HEK293 (cell line): Measurements from ENCODE around the gene ATP2B3.
A peak's percentile ranks its signal among the peaks of the same experiment; 100 is the strongest.

Source experiments
- CTCF ChIA-PET: fragments of 350-600 bp; formaldehyde crosslinking; extraction: SDS; loops from one replicate; lab custom pipeline; 2021; ENCODE audit warnings: antibody characterized with exemption; lab: Yijun Ruan, JAX
- POLR2A ChIA-PET: fragments of 300-600 bp; formaldehyde crosslinking; extraction: SDS; loops from one replicate; lab custom pipeline; 2020; ENCODE audit warnings: antibody characterized with exemption, inconsistent platforms; lab: Yijun Ruan, JAX
- H3K27ac ChIP-seq: fragments of 200-500 bp; sonication (Bioruptor generic); 2 replicates; pipeline ENCODE4 v1.5.1; 2014; ENCODE audit warnings: low read depth, low read length, control low read depth, inconsistent platforms; ENCODE audit errors: extremely low read depth
- H3K36me3 ChIP-seq, 2 experiments: fragments of 200-500 bp in 1 of 2; sonication (Bioruptor generic) in 1 of 2; 1 replicate in 1 of 2; 2 replicates in 1 of 2; pipeline ENCODE4 v1.5.1; 2014 to 2017; ENCODE audit warnings: inconsistent platforms in 2 of 2, low read length in 2 of 2; ENCODE audit not compliant: control insufficient read depth in 2 of 2, insufficient read depth in 1 of 2
- H3K4me1 ChIP-seq: fragments of 200-500 bp; sonication (Bioruptor generic); 2 replicates; pipeline ENCODE4 v1.5.1; 2014; ENCODE audit warnings: mild to moderate bottlenecking, low read length, inconsistent platforms; ENCODE audit not compliant: control insufficient read depth, insufficient read depth
- H3K4me3 ChIP-seq: 2 replicates; pipeline ENCODE4 v1.5.1; 2011; ENCODE audit warnings: low read depth, mild to moderate bottlenecking, control low read depth, low read length, moderate library complexity
- H3K9me3 ChIP-seq: fragments of 200-500 bp; sonication (Bioruptor generic); 2 replicates; pipeline ENCODE4 v1.5.1; 2014; ENCODE audit warnings: low read depth, low read length, inconsistent platforms; ENCODE audit not compliant: control insufficient read depth, insufficient read depth
- GFI1B ChIP-seq: fragments of 450-650 bp; formaldehyde crosslinking; IDR thresholded peaks from 2 replicates; pipeline ENCODE4 v1.5.1; 2016; ENCODE audit warnings: missing biosample characterization, missing genetic modification characterization
- GLIS1 ChIP-seq: fragments of 450-650 bp; formaldehyde crosslinking; IDR thresholded peaks from 2 replicates; pipeline ENCODE4 v1.5.1; 2016; ENCODE audit warnings: missing biosample characterization, missing genetic modification characterization
- KLF10 ChIP-seq: fragments of 450-650 bp; IDR thresholded peaks from 2 replicates; pipeline ENCODE4 v1.5.1; 2018; ENCODE audit warnings: missing biosample characterization, mild to moderate bottlenecking, missing genetic modification characterization
- OSR2 ChIP-seq: fragments of 450-650 bp; formaldehyde crosslinking; IDR thresholded peaks from 2 replicates; pipeline ENCODE4 v1.5.1; 2016; ENCODE audit warnings: missing biosample characterization, missing genetic modification characterization
- ZBTB7A ChIP-seq: fragments of 450-650 bp; formaldehyde crosslinking; IDR thresholded peaks from 2 replicates; pipeline ENCODE4 v1.5.1; 2016; ENCODE audit warnings: low read depth, missing biosample characterization, missing genetic modification characterization
- ZBTB8A ChIP-seq: fragments of 450-650 bp; formaldehyde crosslinking; IDR thresholded peaks from 2 replicates; pipeline ENCODE4 v1.5.1; 2016; ENCODE audit warnings: missing biosample characterization, missing genetic modification characterization
- ZIC2 ChIP-seq: fragments of 450-650 bp; formaldehyde crosslinking; IDR thresholded peaks from 2 replicates; pipeline ENCODE4 v1.5.1; 2016; ENCODE audit warnings: missing biosample characterization, missing genetic modification characterization
- ZNF184 ChIP-seq: fragments of 450-650 bp; IDR thresholded peaks from 2 replicates; pipeline ENCODE4 v1.5.1; 2018; ENCODE audit warnings: missing biosample characterization, mild to moderate bottlenecking, missing genetic modification characterization
- ZNF239 ChIP-seq: fragments of 450-650 bp; formaldehyde crosslinking; IDR thresholded peaks from 2 replicates; pipeline ENCODE4 v1.5.1; 2016; ENCODE audit warnings: missing biosample characterization, missing genetic modification characterization
- ZNF341 ChIP-seq: fragments of 450-650 bp; formaldehyde crosslinking; IDR thresholded peaks from 2 replicates; pipeline ENCODE4; 2016; ENCODE audit warnings: low read depth, missing biosample characterization, missing genetic modification characterization
- ZNF555 ChIP-seq: fragments of 450-650 bp; formaldehyde crosslinking; conservative IDR thresholded peaks from 2 replicates; pipeline ENCODE4 v1.5.1; 2017; ENCODE audit warnings: missing biosample characterization, mild to moderate bottlenecking, missing genetic modification characterization, inconsistent platforms
- ZNF558 ChIP-seq: fragments of 450-650 bp; formaldehyde crosslinking; IDR thresholded peaks from 2 replicates; pipeline ENCODE4 v1.5.1; 2016; ENCODE audit warnings: missing biosample characterization, missing genetic modification characterization
- ZNF701 ChIP-seq: fragments of 450-650 bp; formaldehyde crosslinking; IDR thresholded peaks from 2 replicates; pipeline ENCODE4 v1.5.1; 2016; ENCODE audit warnings: missing biosample characterization, missing genetic modification characterization
- ZNF792 ChIP-seq: fragments of 450-650 bp; formaldehyde crosslinking; IDR thresholded peaks from 2 replicates; pipeline ENCODE4 v1.5.1; 2016; ENCODE audit warnings: missing biosample characterization, missing genetic modification characterization
- TF ChIP-seq, protein P1 (sequence below): IDR thresholded peaks from 2 replicates; pipeline ENCODE4 v1.6.1; 2011; ENCODE audit warnings: mild to moderate bottlenecking, low read depth, low read length, borderline replicate concordance
- TF ChIP-seq, protein P2 (sequence below): fragments of 450-650 bp; formaldehyde crosslinking; IDR thresholded peaks from 2 replicates; pipeline ENCODE4 v1.5.1; 2016; ENCODE audit warnings: missing biosample characterization, missing genetic modification characterization
- TF ChIP-seq, protein P3 (sequence below): fragments of 450-650 bp; formaldehyde crosslinking; IDR thresholded peaks from 2 replicates; pipeline ENCODE4; 2016; ENCODE audit warnings: missing biosample characterization, missing genetic modification characterization

Gene ATP2B3

DNA sequence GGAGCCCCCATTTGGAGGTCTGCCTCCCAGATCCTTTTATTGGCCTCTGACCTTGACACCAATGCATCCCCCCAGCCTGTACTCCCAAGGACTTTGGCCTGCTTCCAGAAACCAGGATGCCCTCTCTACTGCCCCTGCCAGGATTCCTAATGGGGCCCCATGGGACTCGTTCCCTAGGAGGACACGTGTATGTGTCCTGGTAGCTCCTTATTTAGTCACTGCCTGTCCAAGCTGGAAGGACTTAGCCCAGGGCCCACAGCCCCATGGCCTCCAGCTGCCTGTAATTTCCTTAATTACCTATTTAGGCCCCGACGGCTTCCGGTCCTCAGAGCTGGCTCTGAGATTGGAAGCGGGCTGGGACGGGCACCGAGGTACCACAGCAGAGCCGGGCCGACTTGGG, 9.4 kb downstream of the ATP2B3 start:
- H3K4me1 ChIP-seq, result no peaks in the 10 kb centered on the region
- no peak overlapping the region for H3K4me3 ChIP-seq
- no peaks in the 10 kb centered on the region for H3K36me3 ChIP-seq
- H3K9me3 ChIP-seq, result no peaks in the 10 kb centered on the region
- CTCF ChIA-PET, result interaction anchor here (1.0 kb wide), 1 partner anchor 19 kb away, joined by 3 read pairs; no protein-coding TSS in a partner anchor
- no peak overlapping the region for H3K27ac ChIP-seq
- POLR2A ChIA-PET, result no interaction called here
- no peak for TF ChIP-seq GFI1B (tag by site-specific recombination)
- no peak for TF ChIP-seq ZNF792 (tag by site-specific recombination)
- TF ChIP-seq ZNF239, result no peak
- TF ChIP-seq, protein P1, sequence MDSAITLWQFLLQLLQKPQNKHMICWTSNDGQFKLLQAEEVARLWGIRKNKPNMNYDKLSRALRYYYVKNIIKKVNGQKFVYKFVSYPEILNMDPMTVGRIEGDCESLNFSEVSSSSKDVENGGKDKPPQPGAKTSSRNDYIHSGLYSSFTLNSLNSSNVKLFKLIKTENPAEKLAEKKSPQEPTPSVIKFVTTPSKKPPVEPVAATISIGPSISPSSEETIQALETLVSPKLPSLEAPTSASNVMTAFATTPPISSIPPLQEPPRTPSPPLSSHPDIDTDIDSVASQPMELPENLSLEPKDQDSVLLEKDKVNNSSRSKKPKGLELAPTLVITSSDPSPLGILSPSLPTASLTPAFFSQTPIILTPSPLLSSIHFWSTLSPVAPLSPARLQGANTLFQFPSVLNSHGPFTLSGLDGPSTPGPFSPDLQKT, result no peak
- 0 out of 2 replicates have a peak, but pooled peaks have one; percentile 19 for TF ChIP-seq ZBTB8A
- peak; percentile 48 for TF ChIP-seq GLIS1 (tag by site-specific recombination)
- TF ChIP-seq, protein P2, sequence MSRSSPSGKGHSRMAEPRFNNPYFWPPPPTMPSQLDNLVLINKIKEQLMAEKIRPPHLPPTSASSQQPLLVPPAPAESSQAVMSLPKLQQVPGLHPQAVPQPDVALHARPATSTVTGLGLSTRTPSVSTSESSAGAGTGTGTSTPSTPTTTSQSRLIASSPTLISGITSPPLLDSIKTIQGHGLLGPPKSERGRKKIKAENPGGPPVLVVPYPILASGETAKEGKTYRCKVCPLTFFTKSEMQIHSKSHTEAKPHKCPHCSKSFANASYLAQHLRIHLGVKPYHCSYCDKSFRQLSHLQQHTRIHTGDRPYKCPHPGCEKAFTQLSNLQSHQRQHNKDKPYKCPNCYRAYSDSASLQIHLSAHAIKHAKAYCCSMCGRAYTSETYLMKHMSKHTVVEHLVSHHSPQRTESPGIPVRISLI (tag by site-specific recombination), result no peak
- TF ChIP-seq OSR2, result peak; percentile 28; the same call in 1 of the 2 replicates

DNA sequence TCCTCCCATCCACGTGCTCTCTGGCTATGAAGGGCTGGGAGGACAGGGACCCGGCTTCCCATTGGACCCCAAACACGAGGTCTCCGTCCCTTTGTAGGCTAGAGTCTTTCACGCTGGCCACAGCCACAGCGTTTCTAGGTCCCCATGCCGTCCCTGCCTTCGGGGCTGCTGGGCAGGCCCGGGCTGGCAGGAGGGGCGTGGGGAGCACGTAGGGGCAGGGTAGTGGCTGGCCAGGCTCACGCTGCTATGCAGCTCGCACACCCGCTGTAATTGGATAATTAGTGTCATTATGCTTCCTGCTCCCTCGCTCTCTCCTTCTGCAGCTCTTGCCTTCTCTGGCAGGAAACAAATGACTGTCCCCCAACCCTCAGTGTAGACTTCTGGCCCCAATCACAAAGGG, 9.8 kb downstream of the ATP2B3 start:
- TF ChIP-seq ZNF555 (tag by site-specific recombination) (no peak), ZIC2 (tag by site-specific recombination) (peak; percentile 33; the same call in 1 of the 2 replicates), ZNF239 (no peak)
- TF ChIP-seq, protein P2 (tag by site-specific recombination), result no peak
- H3K9me3 ChIP-seq, result no peaks in the 10 kb centered on the region
- no peak overlapping the region for H3K4me3 ChIP-seq
- no peaks in the 10 kb centered on the region for H3K4me1 ChIP-seq
- no peaks in the 10 kb centered on the region for H3K36me3 ChIP-seq
- H3K27ac ChIP-seq, result no peak overlapping the region
- ChIA-PET POLR2A (no interaction called here), CTCF (interaction anchor here (1.0 kb wide), 1 partner anchor 19 kb away, joined by 3 read pairs; no protein-coding TSS in a partner anchor)

DNA sequence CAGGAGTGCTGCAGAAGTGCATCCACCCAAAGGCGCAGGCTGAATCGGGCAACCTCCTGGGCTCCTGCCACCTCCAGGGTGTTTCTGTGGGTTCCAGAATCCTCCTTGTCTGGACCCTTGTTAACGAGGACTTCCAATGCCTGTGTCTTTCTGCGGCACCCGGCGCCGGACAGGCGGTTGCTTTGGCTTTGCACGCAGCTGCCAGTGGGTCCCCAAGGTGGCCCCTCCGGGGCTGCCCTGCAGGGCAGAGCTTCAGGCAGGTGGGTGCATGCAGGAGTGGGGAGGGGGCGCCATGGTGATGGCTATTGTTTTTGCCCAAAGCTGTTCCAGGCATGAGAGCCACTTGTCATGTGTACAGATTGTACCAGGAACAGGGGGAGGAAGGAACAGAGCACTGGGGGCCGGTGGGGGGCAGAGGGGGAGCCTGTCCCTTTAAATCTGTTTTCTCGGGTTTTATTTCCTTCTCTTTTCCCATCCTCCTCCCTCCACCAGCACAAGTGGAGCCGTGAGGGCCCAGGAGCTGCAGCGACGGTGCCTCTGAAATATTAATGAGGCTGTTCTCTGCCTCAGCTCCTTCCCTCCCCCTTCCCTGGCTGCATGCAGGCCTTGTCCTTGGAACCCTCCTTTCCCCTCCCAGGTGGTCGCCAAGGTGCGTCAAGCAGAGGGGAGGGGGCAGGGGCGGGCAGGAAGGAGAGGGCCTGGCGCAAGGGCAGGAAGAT, 13.1 kb downstream of the ATP2B3 start:
- no peaks in the 10 kb centered on the region for H3K36me3 ChIP-seq
- no peaks in the 10 kb centered on the region for H3K4me1 ChIP-seq
- POLR2A ChIA-PET, result no interaction called here
- no peak overlapping the region for H3K27ac ChIP-seq
- H3K4me3 ChIP-seq, result no peak overlapping the region
- TF ChIP-seq, protein P3, sequence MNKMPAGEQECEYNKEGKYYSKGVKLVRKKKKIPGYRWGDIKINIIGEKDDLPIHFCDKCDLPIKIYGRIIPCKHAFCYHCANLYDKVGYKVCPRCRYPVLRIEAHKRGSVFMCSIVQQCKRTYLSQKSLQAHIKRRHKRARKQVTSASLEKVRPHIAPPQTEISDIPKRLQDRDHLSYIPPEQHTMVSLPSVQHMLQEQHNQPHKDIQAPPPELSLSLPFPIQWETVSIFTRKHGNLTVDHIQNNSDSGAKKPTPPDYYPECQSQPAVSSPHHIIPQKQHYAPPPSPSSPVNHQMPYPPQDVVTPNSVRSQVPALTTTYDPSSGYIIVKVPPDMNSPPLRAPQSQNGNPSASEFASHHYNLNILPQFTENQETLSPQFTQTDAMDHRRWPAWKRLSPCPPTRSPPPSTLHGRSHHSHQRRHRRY (tag by site-specific recombination), result no peak
- TF ChIP-seq ZNF341 (peak; percentile 59), ZNF558 (tag by site-specific recombination) (no peak), ZBTB7A (no peak), KLF10 (tag by site-specific recombination) (no peak), ZNF184 (no peak), ZNF701 (tag by site-specific recombination) (no peak)
- TF ChIP-seq, all 188 proteins: peak for 1
- CTCF ChIA-PET, result interaction anchor here (0.5 to 1.3 kb wide), 4 partner anchors 9 to 421 kb away, joined by 3 to 4 read pairs (median 3); no protein-coding TSS in a partner anchor
- no peaks in the 10 kb centered on the region for H3K9me3 ChIP-seq
